Osteoblast (primary cell): ENCODE data around the gene SOCS7. TPM values are rescaled to one million over a fixed set of nuclear protein-coding genes. Genes with fewer than 3 reads are reported as not detected.

Source experiments
- DNase-seq: peaks from one replicate; pipeline ENCODE4 v3.0.0; 2011; ENCODE audit warnings: low spot score, mixed read lengths; ENCODE audit not compliant: insufficient read length; ENCODE audit errors: missing footprints
- H2AFZ ChIP-seq: 2 replicates; pipeline ENCODE4 v1.6.0; 2011; ENCODE audit warnings: mild to moderate bottlenecking, low read length
- H3K27ac ChIP-seq: 2 replicates; pipeline ENCODE4 v1.5.1; 2011; ENCODE audit warnings: mild to moderate bottlenecking, low read depth, low read length, moderate library complexity
- H3K27me3 ChIP-seq: 2 replicates; pipeline ENCODE4 v1.6.0; 2012; ENCODE audit warnings: mild to moderate bottlenecking, control low read depth, inconsistent platforms, low read length, moderate library complexity; ENCODE audit not compliant: insufficient read depth
- H3K36me3 ChIP-seq: 2 replicates; pipeline ENCODE4 v1.5.1; 2011; ENCODE audit warnings: mild to moderate bottlenecking, low read length, control low read depth, moderate library complexity; ENCODE audit not compliant: insufficient read depth
- H3K4me1 ChIP-seq: 2 replicates; pipeline ENCODE4 v1.5.1; 2011; ENCODE audit warnings: mild to moderate bottlenecking, low read length, control low read depth, moderate library complexity; ENCODE audit not compliant: insufficient read depth
- H3K4me2 ChIP-seq: 2 replicates; pipeline ENCODE4 v1.6.0; 2011; ENCODE audit warnings: mild to moderate bottlenecking, low read length; ENCODE audit not compliant: insufficient read depth
- H3K4me3 ChIP-seq: fragments of 200-600 bp; sonication (generic); 3 replicates; pipeline ENCODE4 v1.5.1; 2012; ENCODE audit warnings: mild to moderate bottlenecking, low read length, inconsistent platforms; ENCODE audit not compliant: insufficient read depth
- H3K79me2 ChIP-seq: 2 replicates; pipeline ENCODE4 v1.6.0; 2012; ENCODE audit warnings: mild to moderate bottlenecking, low read length, control low read depth, inconsistent platforms; ENCODE audit not compliant: insufficient read depth
- H3K9me3 ChIP-seq: 2 replicates; pipeline ENCODE4 v1.5.1; 2011; ENCODE audit warnings: low read depth, low read length, control low read depth
- H4K20me1 ChIP-seq: 2 replicates; pipeline ENCODE4 v1.6.0; 2012; ENCODE audit warnings: mild to moderate bottlenecking, low read length, control low read depth; ENCODE audit not compliant: insufficient read depth
- CTCF ChIP-seq: IDR thresholded peaks from 2 replicates; pipeline ENCODE4 v1.5.1; 2011; ENCODE audit warnings: mild to moderate bottlenecking, low read depth, low read length, moderate library complexity; ENCODE audit errors: extremely low read depth
- total RNA-seq: library from RNA; depleted of rRNA; stranded (reverse); fragments of >200 nt; gene quantifications from 2 replicates; pipeline ENCODE4 v1.2.3, GENCODE V29; 2012

Gene SOCS7
- total RNA-seq, 1 donor = 16.3 TPM

- Histone ChIP-seq H3K79me2 (no peaks in the 10 kb centered on the region), H3K4me1 (no peaks in the 10 kb centered on the region), H3K27me3 (no peaks in the 10 kb centered on the region), H4K20me1 (peaks cover 6% of the 10 kb centered on the region), H3K9me3 (no peaks in the 10 kb centered on the region), H3K4me3 (no peak overlapping the region), H3K4me2 (no peak overlapping the region), H3K27ac (no peak overlapping the region), H3K36me3 (peaks cover 33% of the 10 kb centered on the region), H2AFZ (no peak overlapping the region)
- TF ChIP-seq CTCF = no peak
- DNase-seq = no peak
These were observed 48.6 kb downstream of the SOCS7 start for GRCh38 chr17:38400286-38400685.

- TF ChIP-seq CTCF = no peak
- H3K36me3 ChIP-seq = peaks cover 22% of the 10 kb centered on the region
- no peaks in the 10 kb centered on the region for H3K4me1 ChIP-seq
- no peak overlapping the region for H3K27ac ChIP-seq
- peak; percentile 11 for DNase-seq
- no peak overlapping the region for H2AFZ ChIP-seq
- H3K4me3 ChIP-seq = no peak overlapping the region
- H3K79me2 ChIP-seq = no peaks in the 10 kb centered on the region
- H4K20me1 ChIP-seq = peaks cover 6% of the 10 kb centered on the region
- no peaks in the 10 kb centered on the region for H3K9me3 ChIP-seq
- no peak overlapping the region for H3K4me2 ChIP-seq
- no peaks in the 10 kb centered on the region for H3K27me3 ChIP-seq
These were observed 49.8 kb downstream of the SOCS7 start for GRCh38 chr17:38401459-38401858.

GRCh38 chr17:38402897-38403296 is 51.3 kb downstream of the SOCS7 start:
- H3K4me3 ChIP-seq = no peak overlapping the region
- TF ChIP-seq CTCF = no peak
- H3K27ac ChIP-seq = no peak overlapping the region
- H3K4me2 ChIP-seq = no peak overlapping the region
- H2AFZ ChIP-seq = no peak overlapping the region
- H3K79me2 ChIP-seq = no peaks in the 10 kb centered on the region
- H3K36me3 ChIP-seq = peaks cover 12% of the 10 kb centered on the region
- H4K20me1 ChIP-seq = peaks cover 6% of the 10 kb centered on the region
- no peaks in the 10 kb centered on the region for H3K27me3 ChIP-seq
- DNase-seq = no peak
- no peaks in the 10 kb centered on the region for H3K4me1 ChIP-seq
- H3K9me3 ChIP-seq = no peaks in the 10 kb centered on the region

GRCh38 chr17:38403491-38403890 is 51.8 kb downstream of the SOCS7 start:
- Histone ChIP-seq H3K27ac (no peak overlapping the region), H3K79me2 (no peaks in the 10 kb centered on the region), H3K36me3 (peaks cover 11% of the 10 kb centered on the region), H3K27me3 (no peaks in the 10 kb centered on the region), H4K20me1 (peaks cover 6% of the 10 kb centered on the region), H3K4me3 (no peak overlapping the region), H3K4me2 (no peak overlapping the region), H2AFZ (no peak overlapping the region), H3K9me3 (no peaks in the 10 kb centered on the region), H3K4me1 (no peaks in the 10 kb centered on the region)
- DNase-seq = peak; percentile 73
- TF ChIP-seq CTCF = no peak
